Astrocyte (in vitro differentiated cells and primary cell): ENCODE measurements around the gene MACIR. TPM values are rescaled to one million over a fixed set of nuclear protein-coding genes. Genes with fewer than 3 reads are reported as not detected.

Experiments used
- DNase-seq: peaks from one replicate; pipeline ENCODE4 v3.0.0-alpha.2; 2010; ENCODE audit warnings: low read depth
- FAIRE-seq: peaks from 2 replicates; lab custom pipeline; 2011; peaks lifted over from hg19 to GRCh38; lab: Jason Lieb, UNC
- H2AFZ ChIP-seq: 2 replicates; pipeline ENCODE4 v1.6.0; 2012; ENCODE audit warnings: low read depth, low read length, inconsistent platforms
- H3K27ac ChIP-seq: 2 replicates; pipeline ENCODE4 v1.5.1; 2011; ENCODE audit warnings: low read depth, low read length, inconsistent platforms
- H3K27me3 ChIP-seq: 2 replicates; pipeline ENCODE4 v1.6.0; 2011; ENCODE audit warnings: low read length, inconsistent platforms; ENCODE audit not compliant: insufficient read depth
- H3K36me3 ChIP-seq: 2 replicates; pipeline ENCODE4 v1.5.1; 2011; ENCODE audit warnings: low read length, inconsistent platforms; ENCODE audit not compliant: insufficient read depth
- H3K4me1 ChIP-seq: 2 replicates; pipeline ENCODE4 v1.5.1; 2011; ENCODE audit warnings: low read length, inconsistent platforms; ENCODE audit not compliant: insufficient read depth
- H3K4me2 ChIP-seq: 2 replicates; pipeline ENCODE4 v1.6.0; 2012; ENCODE audit warnings: low read length, inconsistent platforms
- H3K4me3 ChIP-seq: 2 replicates; pipeline ENCODE4 v1.5.1; 2011; ENCODE audit warnings: low read depth, mild to moderate bottlenecking, low read length, inconsistent platforms; ENCODE audit not compliant: insufficient read depth
- H3K79me2 ChIP-seq: 2 replicates; pipeline ENCODE4 v1.6.0; 2012; ENCODE audit warnings: mild to moderate bottlenecking, low read length, inconsistent platforms; ENCODE audit not compliant: insufficient read depth
- H3K9ac ChIP-seq: 2 replicates; pipeline ENCODE4 v1.6.0; 2012; ENCODE audit warnings: mild to moderate bottlenecking, low read length, inconsistent platforms
- H3K9me3 ChIP-seq: 2 replicates; pipeline ENCODE4 v1.5.1; 2012; ENCODE audit warnings: low read depth, mild to moderate bottlenecking, low read length, inconsistent platforms; ENCODE audit not compliant: insufficient read depth
- H4K20me1 ChIP-seq: 2 replicates; pipeline ENCODE4 v1.6.0; 2012; ENCODE audit warnings: low read length, inconsistent platforms; ENCODE audit not compliant: insufficient read depth
- H3K27ac Mint-ChIP-seq: one replicate; pipeline ENCODE4 v1.8.0; 2021; ENCODE audit warnings: mild to moderate bottlenecking, mixed read lengths; ENCODE audit not compliant: unreplicated experiment
- H3K27me3 Mint-ChIP-seq: one replicate; pipeline ENCODE4 v1.8.0; 2021; ENCODE audit warnings: low read depth, mixed read lengths; ENCODE audit not compliant: unreplicated experiment
- H3K36me3 Mint-ChIP-seq: one replicate; pipeline ENCODE4 v1.8.0; 2021; ENCODE audit warnings: low read depth, mixed read lengths; ENCODE audit not compliant: unreplicated experiment
- H3K4me1 Mint-ChIP-seq: one replicate; pipeline ENCODE4 v1.8.0; 2021; ENCODE audit warnings: low read depth, mixed read lengths; ENCODE audit not compliant: unreplicated experiment
- H3K4me3 Mint-ChIP-seq: one replicate; pipeline ENCODE4 v1.8.0; 2021; ENCODE audit warnings: mild to moderate bottlenecking, moderate library complexity, mixed read lengths; ENCODE audit not compliant: unreplicated experiment
- H3K9me3 Mint-ChIP-seq: one replicate; pipeline ENCODE4 v1.8.0; 2021; ENCODE audit warnings: mild to moderate bottlenecking, mixed read lengths; ENCODE audit not compliant: unreplicated experiment
- EZH2 ChIP-seq: IDR thresholded peaks from 2 replicates; pipeline ENCODE4 v1.6.1; 2012; ENCODE audit warnings: mild to moderate bottlenecking, low read length, inconsistent platforms; ENCODE audit not compliant: insufficient read depth
- total RNA-seq: library from RNA; stranded (reverse); gene quantifications from 2 replicates; pipeline ENCODE4 v1.2.1, GENCODE V29; 2021
- TF ChIP-seq, protein P1 (sequence below): IDR thresholded peaks from 2 replicates; pipeline ENCODE4 v1.5.1; 2011; ENCODE audit warnings: low read depth, mild to moderate bottlenecking, inconsistent platforms, low read length, moderate library complexity; ENCODE audit not compliant: insufficient read depth

Gene MACIR
- total RNA-seq, 1 donor from 2014 or later: 27.1 TPM

- peaks cover 6% of the 10 kb centered on the region for H3K9me3 Mint-ChIP-seq
- H3K27ac Mint-ChIP-seq: no peak overlapping the region
- no peaks in the 10 kb centered on the region for H3K9me3 ChIP-seq
- H3K9ac ChIP-seq: no peak overlapping the region
- H3K4me1 ChIP-seq: peaks cover 3% of the 10 kb centered on the region
- no peak overlapping the region for H2AFZ ChIP-seq
- no peaks in the 10 kb centered on the region for H4K20me1 ChIP-seq
- no peaks in the 10 kb centered on the region for H3K36me3 ChIP-seq
- H3K27ac ChIP-seq: no peak overlapping the region
- H3K27me3 Mint-ChIP-seq: peaks cover 4% of the 10 kb centered on the region
- no peaks in the 10 kb centered on the region for H3K4me1 Mint-ChIP-seq
- H3K36me3 Mint-ChIP-seq: no peaks in the 10 kb centered on the region
- H3K4me3 ChIP-seq: no peak overlapping the region
- TF ChIP-seq, protein P1, sequence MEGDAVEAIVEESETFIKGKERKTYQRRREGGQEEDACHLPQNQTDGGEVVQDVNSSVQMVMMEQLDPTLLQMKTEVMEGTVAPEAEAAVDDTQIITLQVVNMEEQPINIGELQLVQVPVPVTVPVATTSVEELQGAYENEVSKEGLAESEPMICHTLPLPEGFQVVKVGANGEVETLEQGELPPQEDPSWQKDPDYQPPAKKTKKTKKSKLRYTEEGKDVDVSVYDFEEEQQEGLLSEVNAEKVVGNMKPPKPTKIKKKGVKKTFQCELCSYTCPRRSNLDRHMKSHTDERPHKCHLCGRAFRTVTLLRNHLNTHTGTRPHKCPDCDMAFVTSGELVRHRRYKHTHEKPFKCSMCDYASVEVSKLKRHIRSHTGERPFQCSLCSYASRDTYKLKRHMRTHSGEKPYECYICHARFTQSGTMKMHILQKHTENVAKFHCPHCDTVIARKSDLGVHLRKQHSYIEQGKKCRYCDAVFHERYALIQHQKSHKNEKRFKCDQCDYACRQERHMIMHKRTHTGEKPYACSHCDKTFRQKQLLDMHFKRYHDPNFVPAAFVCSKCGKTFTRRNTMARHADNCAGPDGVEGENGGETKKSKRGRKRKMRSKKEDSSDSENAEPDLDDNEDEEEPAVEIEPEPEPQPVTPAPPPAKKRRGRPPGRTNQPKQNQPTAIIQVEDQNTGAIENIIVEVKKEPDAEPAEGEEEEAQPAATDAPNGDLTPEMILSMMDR: no peak
- no peak for TF ChIP-seq EZH2
- no peak overlapping the region for H3K4me3 Mint-ChIP-seq
- DNase-seq (no peak), FAIRE-seq (no peak)
- H3K4me2 ChIP-seq: no peak overlapping the region
- no peaks in the 10 kb centered on the region for H3K27me3 ChIP-seq
- no peaks in the 10 kb centered on the region for H3K79me2 ChIP-seq
Measured at GRCh38 chr5:103223031-103223955, 35.3 kb upstream of the MACIR start.

DNA sequence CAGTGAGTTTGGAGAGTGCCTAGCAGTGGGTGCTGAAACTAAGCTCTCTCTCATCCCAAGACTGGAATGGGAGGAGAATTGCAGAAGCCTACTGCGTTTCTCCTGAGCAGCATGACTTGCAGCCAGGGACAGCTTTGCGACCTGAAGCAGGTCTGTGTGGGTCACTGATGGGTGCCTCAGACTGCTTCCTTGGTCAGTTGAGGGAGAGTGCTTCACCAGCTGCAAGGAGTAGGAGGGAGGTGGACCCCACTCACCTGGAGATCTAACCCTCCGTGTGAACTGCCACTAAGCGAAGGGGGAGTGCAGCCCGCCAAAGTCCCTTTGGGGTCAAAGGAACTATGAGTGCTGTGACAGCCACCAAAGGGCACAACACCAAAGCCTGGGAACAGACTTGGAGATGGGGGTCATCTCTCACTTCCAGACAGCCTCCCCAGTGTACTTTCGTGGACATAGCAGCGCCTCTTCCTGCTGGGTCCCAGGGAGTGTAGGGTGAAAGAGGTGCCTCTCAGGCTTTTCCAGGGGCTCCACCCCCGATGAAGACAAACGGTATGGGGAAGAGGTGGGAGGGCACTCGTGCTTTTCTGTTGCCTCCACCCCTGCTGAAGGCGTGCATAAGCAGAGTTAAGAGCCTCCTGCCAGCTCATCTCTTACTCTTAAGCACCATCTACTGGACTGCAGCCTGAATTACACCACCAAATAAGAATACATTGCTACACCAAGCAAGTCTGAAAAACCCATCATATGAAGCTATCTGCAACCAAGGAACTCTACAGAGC is 34.3 kb upstream of the MACIR start:
- H3K4me3 ChIP-seq: no peak overlapping the region
- no peaks in the 10 kb centered on the region for H3K4me1 Mint-ChIP-seq
- no peak for TF ChIP-seq EZH2
- TF ChIP-seq, protein P1: peak; percentile 72
- no peak overlapping the region for H3K4me3 Mint-ChIP-seq
- no peaks in the 10 kb centered on the region for H3K36me3 ChIP-seq
- FAIRE-seq: peak; percentile 88
- peak overlapping the region; percentile 70 for H2AFZ ChIP-seq
- no peak overlapping the region for H3K27ac Mint-ChIP-seq
- no peaks in the 10 kb centered on the region for H3K36me3 Mint-ChIP-seq
- H4K20me1 ChIP-seq: no peaks in the 10 kb centered on the region
- DNase-seq: peak; percentile 50
- H3K27ac ChIP-seq: no peak overlapping the region
- peak overlapping the region; percentile 66 for H3K4me2 ChIP-seq
- H3K4me1 ChIP-seq: no peaks in the 10 kb centered on the region
- H3K9ac ChIP-seq: peak overlapping the region; percentile 17
- H3K9me3 Mint-ChIP-seq: peaks cover 8% of the 10 kb centered on the region
- H3K27me3 ChIP-seq: no peaks in the 10 kb centered on the region
- peaks cover 4% of the 10 kb centered on the region for H3K27me3 Mint-ChIP-seq
- no peaks in the 10 kb centered on the region for H3K9me3 ChIP-seq
- H3K79me2 ChIP-seq: no peaks in the 10 kb centered on the region
